ENCODE data around the gene SCYGR2. TPM values are rescaled to one million over a fixed set of nuclear protein-coding genes. Genes with fewer than 3 reads are reported as not detected.

The SCYGR2 gene
- total RNA-seq, 1 experiment from 2014 or later = not detected

GRCh38 chr2:227566012-227566411, 32.7 kb upstream of the SCYGR2 start:
- CTCF ChIA-PET = no interaction called here
- BruUV-seq (replicated peaks) = no TSS peak
- POLR2A ChIA-PET = no interaction called here

GRCh38 chr2:227568852-227569169, 29.9 kb upstream of the SCYGR2 start:
- ATAC-seq (no peak), DNase-seq (ENCODE audit: low read depth, low spot score) (no peak)
- BruUV-seq (replicated peaks) = no TSS peak
- no peak overlapping the region for H3K4me3 ChIP-seq (ENCODE audit: low read depth in 2 of 2, low read length in 2 of 2)
- no peak overlapping the region for H3K27ac ChIP-seq (ENCODE audit: low read length)
- no peaks in the 10 kb centered on the region for H3K27me3 ChIP-seq (ENCODE audit: control insufficient read depth, insufficient read depth, low read length)
- no peaks in the 10 kb centered on the region for H3K9me3 ChIP-seq (ENCODE audit: control insufficient read depth, insufficient read depth, low read depth, low read length)
- ChIA-PET POLR2A (no interaction called here), CTCF (no interaction called here)
- in situ Hi-C loops (cut with HindIII; ENCODE audit: low pct_unique_long_range_greater_than_20kb, low sequenced_read_pairs) = no loop called here
- H3K36me3 ChIP-seq (ENCODE audit: control insufficient read depth, insufficient read depth, low read length) = no peaks in the 10 kb centered on the region
- H3K4me1 ChIP-seq (ENCODE audit: control insufficient read depth, insufficient read depth, low read length) = no peaks in the 10 kb centered on the region
- no peak for TF ChIP-seq POLR2AphosphoS5 (IDR thresholded peaks at IDR 0.05; ENCODE audit: low read depth, low read length)
- no peak for TF ChIP-seq SIN3A (IDR thresholded peaks at IDR 0.05; ENCODE audit: borderline replicate concordance, insufficient read depth, low read depth, low read length)
- no peak for TF ChIP-seq REST (IDR thresholded peaks at IDR 0.05; ENCODE audit: insufficient read depth in 1 of 2, low read depth in 2 of 2, low read length in 1 of 2)
- TF ChIP-seq TCF7L2 (IDR thresholded peaks at IDR 0.05; ENCODE audit: low read depth, low read length) = no peak
- TF ChIP-seq CTCF (IDR thresholded peaks at IDR 0.05) = no peak
- intact Hi-C loops (cut with micrococcal nuclease; ENCODE audit: unreplicated experiment) = loop anchor here (10.0 kb wide), 1 partner anchor 164 kb away; no protein-coding TSS in a partner anchor

More at GRCh38 chr2:227566012-227566411, 32.7 kb upstream of the SCYGR2 start:
- Histone ChIP-seq H3K27me3 (ENCODE audit: control insufficient read depth, insufficient read depth, low read length) (no peaks in the 10 kb centered on the region), H3K36me3 (ENCODE audit: control insufficient read depth, insufficient read depth, low read length) (no peaks in the 10 kb centered on the region), H3K9me3 (ENCODE audit: control insufficient read depth, insufficient read depth, low read depth, low read length) (no peaks in the 10 kb centered on the region), H3K27ac (ENCODE audit: low read length) (no peak overlapping the region), H3K4me1 (ENCODE audit: control insufficient read depth, insufficient read depth, low read length) (no peaks in the 10 kb centered on the region), H3K4me3 (ENCODE audit: low read depth in 2 of 2, low read length in 2 of 2) (no peak overlapping the region)
- no peak for ATAC-seq
- TF ChIP-seq REST (IDR thresholded peaks at IDR 0.05; ENCODE audit: insufficient read depth in 1 of 2, low read depth in 2 of 2, low read length in 1 of 2) (no peak), CTCF (IDR thresholded peaks at IDR 0.05) (no peak), POLR2AphosphoS5 (IDR thresholded peaks at IDR 0.05; ENCODE audit: low read depth, low read length) (no peak), SIN3A (IDR thresholded peaks at IDR 0.05; ENCODE audit: borderline replicate concordance, insufficient read depth, low read depth, low read length) (no peak), TCF7L2 (IDR thresholded peaks at IDR 0.05; ENCODE audit: low read depth, low read length) (no peak)
- intact Hi-C loops (cut with micrococcal nuclease; ENCODE audit: unreplicated experiment) (loop anchor here (10.0 kb wide), 1 partner anchor 161 kb away; no protein-coding TSS in a partner anchor), in situ Hi-C loops (cut with HindIII; ENCODE audit: low pct_unique_long_range_greater_than_20kb, low sequenced_read_pairs) (no loop called here)
- DNase-seq (ENCODE audit: low read depth, low spot score) = no peak
